CD1c-positive myeloid dendritic cell (primary cell): ENCODE data around the gene KRT9.
"Not testable (repeated sequence)": the region's sequence is repeated elsewhere in the genome, so short reads cannot be mapped to it uniquely, and the experiment has no call there.

ENCODE experiments used
- DNase-seq: peaks from one replicate; pipeline ENCODE4 v3.0.0-alpha.2; 2016; ENCODE audit errors: extremely low spot score

The KRT9 gene, protein sequence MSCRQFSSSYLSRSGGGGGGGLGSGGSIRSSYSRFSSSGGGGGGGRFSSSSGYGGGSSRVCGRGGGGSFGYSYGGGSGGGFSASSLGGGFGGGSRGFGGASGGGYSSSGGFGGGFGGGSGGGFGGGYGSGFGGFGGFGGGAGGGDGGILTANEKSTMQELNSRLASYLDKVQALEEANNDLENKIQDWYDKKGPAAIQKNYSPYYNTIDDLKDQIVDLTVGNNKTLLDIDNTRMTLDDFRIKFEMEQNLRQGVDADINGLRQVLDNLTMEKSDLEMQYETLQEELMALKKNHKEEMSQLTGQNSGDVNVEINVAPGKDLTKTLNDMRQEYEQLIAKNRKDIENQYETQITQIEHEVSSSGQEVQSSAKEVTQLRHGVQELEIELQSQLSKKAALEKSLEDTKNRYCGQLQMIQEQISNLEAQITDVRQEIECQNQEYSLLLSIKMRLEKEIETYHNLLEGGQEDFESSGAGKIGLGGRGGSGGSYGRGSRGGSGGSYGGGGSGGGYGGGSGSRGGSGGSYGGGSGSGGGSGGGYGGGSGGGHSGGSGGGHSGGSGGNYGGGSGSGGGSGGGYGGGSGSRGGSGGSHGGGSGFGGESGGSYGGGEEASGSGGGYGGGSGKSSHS

DNA sequence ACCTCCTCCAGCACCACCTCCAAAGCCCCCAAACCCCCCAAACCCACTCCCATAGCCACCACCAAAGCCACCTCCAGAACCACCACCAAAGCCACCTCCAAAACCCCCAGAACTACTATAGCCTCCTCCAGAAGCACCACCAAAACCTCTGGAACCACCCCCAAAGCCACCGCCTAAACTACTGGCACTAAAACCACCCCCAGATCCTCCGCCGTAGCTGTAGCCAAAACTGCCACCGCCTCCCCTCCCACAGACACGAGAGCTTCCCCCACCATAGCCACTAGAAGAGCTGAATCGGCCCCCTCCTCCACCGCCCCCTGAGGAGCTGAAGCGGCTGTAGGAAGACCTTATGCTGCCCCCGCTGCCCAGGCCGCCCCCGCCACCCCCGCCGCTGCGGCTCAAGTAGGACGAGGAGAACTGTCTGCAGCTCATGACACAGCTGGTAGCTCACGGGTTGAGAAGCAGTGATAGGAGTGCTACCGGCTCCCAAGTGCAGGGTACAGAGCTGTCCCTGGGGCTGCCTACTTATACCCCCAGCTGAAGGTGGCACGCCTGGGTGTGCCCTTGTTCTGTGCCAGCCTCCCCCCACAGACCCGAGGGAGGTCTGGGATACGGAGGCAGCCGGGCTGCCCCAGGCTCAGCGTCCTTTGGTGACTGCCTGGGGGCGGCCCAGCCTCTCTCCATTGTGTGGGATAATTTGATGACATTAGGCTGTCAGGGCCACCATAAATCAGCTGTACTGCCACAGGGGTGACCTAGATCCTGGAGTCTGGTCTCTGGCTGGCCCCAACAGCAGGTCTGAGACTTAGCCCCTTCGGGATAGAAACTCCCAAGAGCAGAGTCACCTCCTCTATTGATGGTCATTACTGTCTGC is at the start of gene KRT9:
KRT9 (minus strand) TSS at position 499 of the 874 bp plus-strand sequence; CDS start at position 432, 67 bp downstream.
- no peak for DNase-seq

DNA sequence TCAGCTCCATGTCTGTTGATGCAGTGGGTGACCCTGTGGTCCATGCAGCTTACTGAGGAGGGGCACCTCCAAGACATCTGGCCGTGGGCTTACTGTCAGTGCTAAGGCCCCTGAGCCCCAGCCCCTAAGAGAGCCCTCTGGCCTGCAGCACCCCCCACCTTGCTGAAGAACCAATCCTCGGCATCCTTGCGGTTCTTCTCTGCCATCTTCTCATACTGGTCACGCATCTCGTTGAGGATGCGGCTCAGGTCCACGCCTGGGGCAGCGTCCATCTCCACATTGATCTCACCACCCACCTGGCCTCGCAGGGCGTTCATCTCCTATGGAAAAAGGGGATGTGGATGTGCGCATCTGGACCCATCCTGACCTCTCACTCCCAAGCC is 49.6 kb upstream of the KRT9 start:
- DNase-seq: not testable (repeated sequence)

DNA sequence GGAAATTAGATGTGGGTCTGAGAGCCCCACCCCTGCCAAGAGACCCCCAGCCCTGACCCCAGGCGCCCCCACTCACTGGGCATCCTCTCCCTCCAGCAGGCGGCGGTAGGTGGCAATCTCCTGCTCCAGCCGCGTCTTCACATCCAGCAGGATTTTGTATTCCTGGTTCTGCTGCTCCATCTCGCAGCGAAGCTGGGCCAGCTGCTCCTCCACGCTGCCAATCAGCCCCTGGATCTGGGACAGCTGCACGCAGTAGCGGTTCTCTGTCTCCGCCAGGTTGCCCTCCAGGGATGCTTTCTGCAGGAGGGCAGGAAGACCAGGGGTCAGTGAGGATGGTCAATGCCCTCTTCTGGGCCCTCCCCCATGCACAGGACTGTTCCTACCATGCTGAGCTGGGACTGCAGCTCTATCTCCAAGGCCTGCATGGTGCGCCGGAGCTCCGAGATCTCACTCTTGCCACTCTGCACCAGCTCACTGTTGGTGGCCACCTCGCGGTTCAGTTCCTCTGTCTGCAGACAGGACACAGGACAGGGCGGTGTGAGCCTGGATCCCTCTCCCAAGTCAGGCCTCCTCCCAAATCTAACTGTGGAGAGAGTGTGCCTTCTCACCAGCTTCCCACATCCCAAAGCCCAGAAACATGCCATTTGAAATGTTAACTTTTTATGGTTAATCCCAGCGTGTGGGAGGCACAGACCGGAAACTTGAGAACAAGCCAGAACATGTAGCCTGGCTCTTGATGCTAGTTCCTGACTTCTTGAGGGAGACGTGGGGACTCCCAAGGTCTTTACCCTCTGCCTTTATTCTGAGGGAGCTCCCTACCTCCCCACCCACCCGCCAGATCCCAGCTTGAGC is 49.0 kb upstream of the KRT9 start:
- no peak for DNase-seq

DNA sequence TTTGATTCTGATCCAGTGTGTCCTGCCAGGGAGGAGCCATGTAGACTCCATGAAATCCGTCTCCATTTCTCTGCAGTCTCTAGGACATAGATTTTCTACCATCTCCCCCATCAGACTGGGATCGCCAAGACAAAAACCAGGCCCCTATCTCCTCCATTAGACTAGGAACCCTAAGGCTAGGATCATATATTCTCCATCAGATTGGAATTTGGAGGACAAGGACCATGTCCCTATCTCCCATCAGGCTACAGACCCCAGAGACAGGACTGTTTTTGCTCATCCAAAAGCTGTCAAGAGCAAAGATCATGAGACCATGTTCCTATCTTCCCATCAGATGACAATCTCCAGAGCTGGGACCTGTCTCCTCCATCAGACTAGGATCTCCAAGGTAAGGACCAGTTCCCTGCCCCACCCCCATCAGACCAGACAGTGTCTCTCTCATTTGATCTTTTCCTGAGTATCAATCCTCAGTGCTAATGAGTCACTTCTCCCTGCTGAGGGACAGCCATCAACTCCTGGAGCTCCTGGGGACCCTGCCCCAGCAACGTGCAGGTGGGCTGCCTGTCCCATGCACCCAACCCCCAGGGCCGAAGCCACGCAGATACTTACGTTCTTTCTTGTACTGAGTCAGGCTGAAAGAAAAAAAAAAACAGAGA is 48.2 kb upstream of the KRT9 start:
- not testable (repeated sequence) for DNase-seq

DNA sequence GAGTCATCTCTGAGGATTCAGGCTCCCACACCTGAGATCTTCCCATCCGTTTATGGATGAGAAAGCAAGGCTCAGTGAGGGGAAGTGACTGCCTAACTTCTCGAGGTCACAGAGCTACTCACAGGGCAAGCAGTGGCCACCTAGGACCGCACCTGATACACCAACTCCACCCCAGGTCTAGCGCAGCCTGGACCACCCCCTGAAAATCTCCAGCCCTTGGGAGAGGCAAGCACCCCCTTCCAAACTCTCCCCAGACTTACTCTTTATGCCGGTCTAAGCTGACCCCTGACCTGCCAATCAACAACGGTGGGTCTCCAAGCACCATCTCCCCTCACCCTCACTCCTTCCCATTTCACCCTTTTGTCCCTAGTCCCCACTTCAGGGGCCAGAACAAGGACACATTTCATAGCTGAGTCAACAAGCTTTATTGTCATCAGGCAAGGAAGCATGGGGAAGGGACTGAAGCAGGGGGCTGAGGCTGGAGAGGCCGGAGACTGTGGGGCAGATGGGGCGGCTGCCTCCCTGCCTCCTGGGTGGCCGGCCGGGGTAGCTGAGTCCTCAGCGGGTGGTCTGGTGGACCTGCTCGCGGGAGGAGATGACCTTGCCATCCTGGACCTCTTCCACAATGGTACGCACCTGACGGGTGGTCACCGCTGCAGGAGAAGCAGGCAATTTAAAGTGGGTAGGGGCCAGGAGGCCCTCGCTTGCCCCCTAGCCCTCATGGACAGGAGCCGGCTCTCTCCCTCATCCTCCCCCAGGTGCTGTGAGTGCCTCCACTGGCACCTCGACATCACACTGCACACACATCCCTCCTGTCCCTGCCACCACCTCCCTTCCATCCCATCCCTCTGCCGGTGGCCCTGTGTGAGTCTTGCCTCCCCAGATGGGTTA is 47.4 kb upstream of the KRT9 start:
- DNase-seq: no peak

DNA sequence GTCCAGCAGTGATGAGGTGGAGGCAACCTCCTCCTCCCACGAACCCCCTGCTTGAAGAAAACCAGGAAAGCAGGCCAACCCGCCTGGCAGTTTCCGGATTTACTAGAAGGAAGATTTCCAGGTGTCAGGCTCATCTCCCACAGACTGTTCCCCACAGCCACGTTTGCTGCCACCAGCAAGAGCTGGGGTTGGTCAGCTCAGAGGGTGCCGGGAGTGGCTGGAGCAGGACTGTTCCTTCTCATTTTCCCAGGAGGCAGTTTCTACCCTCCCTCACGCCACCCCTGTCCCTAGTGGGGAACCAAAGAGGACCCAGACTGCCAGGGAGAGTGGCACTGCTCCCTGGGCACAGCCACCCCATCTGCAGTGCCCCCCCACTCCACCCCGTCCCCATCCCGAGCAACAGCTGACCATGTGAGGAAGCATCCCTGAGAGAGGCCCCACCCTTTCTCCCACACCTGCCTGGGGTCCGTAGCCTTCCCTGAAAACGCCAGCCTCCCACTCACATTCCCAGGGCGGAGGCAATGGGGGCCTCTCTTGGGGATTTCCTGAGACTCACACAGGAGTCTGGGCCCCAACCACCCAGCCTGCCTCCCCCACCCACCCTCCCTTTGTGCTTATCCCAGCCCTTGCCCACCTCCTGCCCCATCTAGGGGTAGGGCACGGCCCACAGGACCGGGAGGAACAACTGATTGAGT is 46.6 kb upstream of the KRT9 start:
- no peak for DNase-seq

DNA sequence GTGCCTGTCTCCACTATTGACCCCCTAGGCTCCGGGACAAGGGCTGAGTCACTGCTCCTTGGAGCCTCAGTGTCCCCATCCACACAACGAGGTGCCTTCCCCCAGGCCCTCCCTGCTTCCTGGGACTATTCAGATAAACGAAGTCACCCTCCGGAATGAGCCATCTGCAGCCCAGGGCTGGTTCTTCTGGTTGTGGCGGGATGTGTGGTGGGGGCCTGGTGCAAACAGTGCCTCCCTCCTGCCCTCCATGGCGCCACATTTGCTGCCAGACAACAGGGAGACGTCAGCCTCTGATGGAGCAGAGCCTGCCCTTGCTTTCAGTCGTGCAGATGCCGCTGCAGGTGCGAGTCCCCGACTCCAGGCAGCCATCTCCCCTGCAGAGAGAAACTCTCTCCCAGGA is 45.8 kb upstream of the KRT9 start:
- DNase-seq: no peak

DNA sequence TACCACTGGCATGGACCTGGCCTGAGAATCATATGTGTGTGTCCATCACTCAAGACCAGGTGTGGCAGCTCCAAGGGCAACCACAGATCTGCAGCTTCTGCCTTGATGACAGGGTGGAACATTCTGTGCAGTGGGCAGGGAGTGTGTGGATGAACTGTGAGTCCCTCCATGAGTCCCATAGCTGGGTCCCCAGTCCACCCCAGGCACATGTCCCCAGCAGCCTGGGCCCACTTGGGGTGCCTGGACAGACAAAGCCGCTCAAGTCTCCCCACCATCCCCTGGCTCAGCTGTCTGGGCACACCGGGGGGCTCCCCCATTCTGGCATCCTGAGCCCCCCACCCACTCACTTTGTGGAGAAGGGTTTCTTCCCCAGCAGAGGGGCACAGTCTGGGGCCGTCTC is 45.3 kb upstream of the KRT9 start:
- DNase-seq: no peak

DNA sequence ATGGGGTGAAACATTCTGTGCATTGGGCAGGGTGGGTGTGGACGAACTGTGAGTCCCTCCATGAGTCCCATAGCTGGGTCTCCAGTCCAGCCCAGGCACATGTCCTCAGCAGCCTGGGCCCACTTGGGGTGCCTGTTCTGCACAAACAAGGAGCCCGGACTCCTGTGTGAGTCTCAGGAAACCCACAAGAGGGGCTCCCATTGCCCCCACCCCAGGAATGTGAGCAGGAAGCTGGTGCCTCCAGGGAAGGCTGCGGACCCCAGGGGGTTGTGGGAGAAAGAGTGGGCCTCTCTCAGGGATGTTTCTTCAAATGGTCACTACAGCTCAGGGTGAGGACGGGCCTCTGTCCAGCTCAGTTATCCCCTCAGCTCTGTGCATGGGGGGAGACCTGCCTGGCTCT is 44.6 kb upstream of the KRT9 start:
- DNase-seq: not testable (repeated sequence)

DNA sequence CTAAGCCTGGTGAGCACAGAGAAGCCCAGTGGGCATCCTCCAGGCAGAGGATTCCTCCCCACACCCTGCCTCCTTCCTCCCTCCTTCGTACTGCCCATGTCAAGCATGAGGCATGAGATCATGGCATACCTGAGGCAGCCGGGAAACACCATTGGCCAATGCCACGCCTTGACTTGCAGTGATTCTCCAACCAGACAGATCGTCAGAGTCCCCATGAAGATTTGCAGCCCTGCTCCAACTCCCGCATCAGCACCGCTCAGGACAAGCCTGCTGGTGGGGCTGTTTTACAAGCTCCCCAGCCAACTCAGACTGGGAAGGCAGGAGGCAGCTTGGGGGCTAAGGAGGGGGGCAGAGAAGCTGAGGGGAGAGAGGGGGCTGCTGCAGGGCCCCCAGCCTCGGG is 43.6 kb upstream of the KRT9 start:
- DNase-seq: no peak

DNA sequence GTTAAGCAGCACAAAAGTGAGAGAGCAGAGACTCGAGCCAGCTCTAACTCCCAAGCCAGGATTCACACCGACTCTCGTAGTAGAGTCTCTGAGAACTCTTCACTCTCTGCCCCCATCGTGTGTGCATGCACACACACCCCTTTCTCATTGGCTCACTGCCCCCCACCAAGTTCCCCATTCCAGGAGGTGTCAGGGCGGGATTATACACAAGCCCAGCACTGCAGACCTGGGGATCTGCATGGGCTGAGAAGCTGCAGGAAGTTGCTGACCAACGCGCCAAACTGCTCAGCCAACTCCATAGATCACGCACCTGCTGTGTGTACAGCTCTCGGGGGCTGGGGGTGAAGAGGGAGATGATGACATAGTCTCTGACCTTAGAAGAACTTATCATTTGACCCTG is 42.9 kb upstream of the KRT9 start:
- DNase-seq: not testable (repeated sequence)

DNA sequence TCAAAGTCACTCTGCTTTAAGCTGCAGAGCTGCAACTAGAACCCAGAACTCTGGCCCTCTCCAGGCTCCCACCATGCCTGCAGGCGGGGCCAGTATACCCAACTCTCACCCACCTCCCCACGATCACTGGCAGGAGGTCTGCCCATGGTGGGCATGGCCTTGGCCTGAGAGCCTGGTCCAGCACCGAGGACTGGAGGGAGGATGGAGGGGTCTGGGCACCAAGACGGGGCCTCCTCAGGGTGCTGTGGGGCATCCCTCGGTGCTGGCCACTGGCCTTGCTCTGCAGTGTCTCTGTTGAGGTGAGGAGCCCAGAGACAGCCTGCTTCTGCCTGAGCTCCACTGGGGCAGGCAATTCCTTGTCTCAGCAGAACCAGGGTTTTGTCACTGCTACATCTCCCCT is 42.2 kb upstream of the KRT9 start:
- no peak for DNase-seq

DNA sequence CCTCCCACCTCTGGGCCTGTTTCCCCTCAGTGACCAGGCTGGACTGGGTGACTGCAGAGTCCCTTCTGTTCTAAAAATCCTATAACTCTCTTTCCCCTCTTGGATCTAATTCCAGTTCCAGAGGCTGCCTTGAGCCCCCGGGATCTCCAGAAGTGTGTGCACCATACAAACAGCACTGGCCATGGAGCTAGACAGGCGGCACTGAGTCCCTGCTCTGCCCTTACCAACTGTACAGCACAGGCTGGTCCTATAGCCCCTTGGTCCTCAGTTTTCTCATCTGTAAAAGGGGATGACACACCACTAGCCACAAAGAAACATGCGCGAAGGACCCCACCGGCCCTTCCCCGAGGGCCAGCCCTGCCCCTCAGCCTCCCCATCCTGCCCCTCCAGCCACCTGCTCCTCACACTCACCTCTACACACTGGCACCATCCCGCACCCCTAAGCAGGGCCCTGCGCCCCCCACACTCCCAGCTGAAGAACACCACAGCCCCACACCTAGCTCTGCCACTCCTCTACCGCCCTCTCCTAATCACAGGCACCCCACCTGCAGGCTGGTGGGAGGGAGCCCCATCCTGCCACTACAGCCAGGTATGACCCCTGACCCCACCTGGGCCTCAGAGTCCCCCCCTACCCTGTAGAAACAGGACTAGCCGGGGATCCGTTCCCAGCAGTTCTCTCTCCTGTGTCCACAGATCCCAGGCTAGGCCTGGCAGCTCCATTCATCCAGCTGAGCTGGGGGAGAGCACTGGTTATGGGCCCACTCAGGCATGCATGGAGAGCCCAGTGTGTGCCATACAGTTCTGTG is 41.6 kb upstream of the KRT9 start:
- DNase-seq: no peak

DNA sequence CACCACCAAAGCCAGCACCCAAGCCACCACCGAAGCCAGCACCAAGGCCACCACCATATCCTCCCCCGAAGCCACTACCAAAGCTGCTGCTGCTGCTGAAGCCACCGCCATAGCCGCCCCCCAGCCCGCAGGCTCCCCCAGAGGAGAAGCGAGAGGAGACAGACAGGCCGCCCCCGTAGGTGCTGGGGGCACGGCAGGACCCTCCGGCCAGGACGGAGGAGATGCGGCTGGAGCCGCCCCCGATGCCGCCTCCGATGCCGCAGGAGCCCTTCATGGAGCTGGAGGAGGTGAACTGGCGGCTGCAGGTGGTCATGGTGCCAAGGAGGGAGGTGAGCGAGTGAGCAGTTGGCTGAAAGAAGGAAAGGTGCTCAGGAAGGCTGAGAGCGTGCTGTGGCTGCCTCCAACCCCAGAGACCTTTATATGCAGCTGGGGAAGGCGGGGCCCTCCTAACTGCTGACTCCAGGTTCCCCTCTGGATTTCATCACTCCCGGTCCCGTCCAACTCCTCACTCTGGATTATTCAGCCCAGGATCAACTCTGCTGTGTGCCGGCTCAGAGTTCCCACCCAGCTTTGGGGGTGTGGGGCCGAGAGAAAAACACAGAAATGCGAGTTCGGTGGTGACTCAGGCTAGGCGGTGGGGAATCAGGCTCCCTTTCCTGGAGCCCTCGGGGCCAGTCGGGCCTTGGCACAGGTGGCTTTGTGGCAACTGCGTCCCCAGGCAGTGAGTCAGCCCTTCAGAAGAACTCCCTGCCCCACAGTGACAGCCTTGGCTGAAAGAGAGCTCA is 40.7 kb upstream of the KRT9 start, which contains the start of gene KRT16:
KRT16 (minus strand) TSS at position 392 of the 785 bp plus-strand sequence; CDS start at position 313, 79 bp downstream.
- DNase-seq: peak; percentile 12

DNA sequence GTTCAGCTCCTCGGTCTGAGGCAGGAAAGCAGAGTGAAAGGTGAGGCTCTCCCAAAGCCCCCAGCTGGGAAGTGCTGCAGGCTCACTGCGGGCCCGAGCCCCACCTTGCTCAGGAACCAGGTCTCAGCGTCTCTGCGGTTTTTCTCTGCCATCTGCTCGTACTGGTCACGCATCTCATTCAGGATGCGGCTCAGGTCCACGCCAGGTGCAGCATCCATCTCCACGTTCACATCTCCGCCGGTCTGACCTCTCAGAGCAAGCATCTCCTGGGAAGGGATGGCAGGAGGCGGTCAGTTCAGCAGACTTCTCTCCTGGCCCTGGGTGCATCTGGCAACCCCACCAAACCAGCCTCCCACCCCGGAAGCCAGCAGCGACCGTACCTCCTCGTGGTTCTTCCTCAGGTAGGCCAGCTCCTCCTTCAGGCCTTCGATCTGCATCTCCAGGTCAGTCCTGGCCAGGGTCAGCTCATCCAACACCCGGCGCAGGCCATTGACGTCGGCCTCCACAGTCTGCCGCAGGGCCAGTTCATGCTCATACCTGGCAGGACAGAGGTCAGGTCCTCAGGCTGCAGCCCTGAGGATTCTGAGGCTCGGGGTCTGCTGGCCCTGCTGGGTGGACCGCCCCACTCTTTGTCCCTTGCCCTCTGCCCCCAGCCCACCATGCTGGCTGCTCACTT is 39.2 kb upstream of the KRT9 start:
- DNase-seq: no peak

DNA sequence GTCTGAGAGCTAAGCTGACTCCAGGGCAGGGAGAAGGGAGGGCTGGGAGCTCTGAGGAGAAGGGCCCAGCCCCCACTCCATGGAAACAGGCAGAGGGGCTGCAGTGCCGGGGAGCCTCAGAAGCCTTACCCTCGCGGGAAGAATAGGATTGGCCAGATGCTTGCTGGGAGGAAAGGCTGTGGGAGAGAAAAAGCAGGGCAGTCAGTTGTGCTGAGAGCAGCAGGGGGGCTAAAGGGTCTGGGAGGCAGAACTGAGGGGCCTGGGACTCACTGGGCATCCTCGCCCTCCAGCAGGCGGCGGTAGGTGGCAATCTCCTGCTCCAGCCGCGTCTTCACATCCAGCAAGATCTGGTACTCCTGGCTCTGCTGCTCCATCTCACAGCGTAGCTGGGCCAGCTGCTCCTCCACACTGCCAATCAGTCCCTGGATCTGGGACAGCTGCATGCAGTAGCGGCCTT is 38.2 kb upstream of the KRT9 start:
- not testable (repeated sequence) for DNase-seq

DNA sequence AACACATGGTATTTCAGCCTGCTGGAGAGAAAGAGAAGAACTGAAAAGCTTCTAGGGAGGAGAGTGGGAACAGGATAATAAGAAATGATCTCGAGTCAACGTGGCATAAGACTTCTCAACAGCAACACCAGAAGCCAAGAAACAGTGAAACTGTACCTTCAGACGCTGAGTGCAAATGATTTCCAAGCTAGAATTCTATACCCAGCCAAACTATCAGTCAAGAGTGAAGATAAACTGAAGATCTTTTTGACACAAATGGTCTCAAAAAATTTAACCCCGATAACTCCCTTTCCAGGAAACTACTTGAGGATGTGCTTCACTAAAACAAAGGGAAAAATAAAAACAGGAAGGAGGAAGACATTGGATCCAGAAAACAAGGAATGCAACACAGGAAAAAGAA is 35.1 kb upstream of the KRT9 start:
- DNase-seq: not testable (repeated sequence)
